GM19099 (cell line): ENCODE results near the gene ALS2.

Experiments
- POLR2A ChIP-seq: IDR thresholded peaks from 3 replicates; pipeline ENCODE4 v1.6.1; 2011; ENCODE audit warnings: low read depth; ENCODE audit not compliant: insufficient read length; ENCODE audit errors: extremely low read depth

The ALS2 gene

GRCh38 chr2:201780674-201781493, at the start of gene ALS2:
Gene ALS2, minus strand, starts transcription at chr2:201780933. Its CDS starts 12,048 bp downstream, at chr2:201768885.
- TF ChIP-seq POLR2A = peak; percentile 70

DNA sequence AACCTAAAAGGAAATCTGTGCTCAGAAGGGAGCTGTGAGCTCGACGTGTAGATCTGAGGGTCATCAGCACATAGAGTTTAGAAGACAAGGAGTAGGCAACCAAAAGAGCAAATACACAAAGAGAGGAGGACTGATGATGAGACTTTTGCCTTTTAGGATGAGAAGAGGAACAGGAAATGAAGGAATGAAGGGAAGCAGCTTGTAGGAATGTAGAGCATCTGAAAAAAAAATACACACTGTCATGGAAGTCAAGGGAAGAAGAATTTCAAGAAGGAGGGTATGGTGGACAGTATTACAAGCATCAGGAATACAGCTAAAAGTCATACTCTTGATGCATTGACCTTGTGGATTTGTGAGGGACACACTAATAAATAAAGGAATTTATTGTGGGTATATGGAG, 47.5 kb upstream of the ALS2 start:
- TF ChIP-seq POLR2A = no peak

DNA sequence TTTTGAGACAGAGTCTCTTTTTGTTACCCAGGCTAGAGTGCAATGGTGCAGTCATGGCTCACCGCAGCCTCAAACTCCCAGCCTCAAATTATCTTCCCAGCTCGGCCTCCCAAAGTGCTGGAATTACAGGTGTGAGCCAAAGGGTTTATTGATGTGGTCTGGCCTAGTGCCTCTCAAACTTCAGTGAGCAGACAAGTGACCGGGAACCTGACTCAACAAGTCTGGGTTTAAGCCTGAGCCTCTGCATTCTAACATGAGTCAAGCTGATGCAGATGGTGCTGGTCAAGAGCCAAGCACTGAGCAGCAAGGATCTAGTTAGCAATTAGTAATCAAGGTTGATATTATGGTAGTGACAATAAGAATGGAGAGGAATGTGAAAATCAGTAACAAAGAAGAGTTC, 46.9 kb upstream of the ALS2 start:
- no peak for TF ChIP-seq POLR2A

DNA sequence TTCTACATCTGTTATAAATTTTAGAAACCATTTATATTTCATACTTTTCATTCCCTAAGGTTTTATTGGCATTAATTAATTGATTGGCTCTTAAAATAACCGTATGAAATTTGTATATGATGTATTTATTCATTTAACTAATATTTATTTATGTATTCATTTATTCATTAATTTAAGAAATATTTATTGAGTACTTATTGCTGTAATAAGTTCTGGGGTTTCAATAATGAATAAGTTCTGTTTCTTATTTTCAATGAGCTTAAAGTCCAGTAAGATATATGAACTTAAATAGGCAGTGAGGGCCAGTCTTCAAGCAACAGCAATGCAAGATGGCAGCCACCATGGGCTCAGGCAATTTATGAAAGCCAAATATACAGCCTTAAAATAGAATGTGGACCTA, 43.5 kb upstream of the ALS2 start:
- no peak for TF ChIP-seq POLR2A

- no peak for TF ChIP-seq POLR2A
Measured at GRCh38 chr2:201821080-201821479, 40.3 kb upstream of the ALS2 start.

GRCh38 chr2:201820383-201821007, 39.8 kb upstream of the ALS2 start:
- TF ChIP-seq POLR2A = no peak

- no peak for TF ChIP-seq POLR2A
Measured at GRCh38 chr2:201816657-201817575, 36.2 kb upstream of the ALS2 start.

DNA sequence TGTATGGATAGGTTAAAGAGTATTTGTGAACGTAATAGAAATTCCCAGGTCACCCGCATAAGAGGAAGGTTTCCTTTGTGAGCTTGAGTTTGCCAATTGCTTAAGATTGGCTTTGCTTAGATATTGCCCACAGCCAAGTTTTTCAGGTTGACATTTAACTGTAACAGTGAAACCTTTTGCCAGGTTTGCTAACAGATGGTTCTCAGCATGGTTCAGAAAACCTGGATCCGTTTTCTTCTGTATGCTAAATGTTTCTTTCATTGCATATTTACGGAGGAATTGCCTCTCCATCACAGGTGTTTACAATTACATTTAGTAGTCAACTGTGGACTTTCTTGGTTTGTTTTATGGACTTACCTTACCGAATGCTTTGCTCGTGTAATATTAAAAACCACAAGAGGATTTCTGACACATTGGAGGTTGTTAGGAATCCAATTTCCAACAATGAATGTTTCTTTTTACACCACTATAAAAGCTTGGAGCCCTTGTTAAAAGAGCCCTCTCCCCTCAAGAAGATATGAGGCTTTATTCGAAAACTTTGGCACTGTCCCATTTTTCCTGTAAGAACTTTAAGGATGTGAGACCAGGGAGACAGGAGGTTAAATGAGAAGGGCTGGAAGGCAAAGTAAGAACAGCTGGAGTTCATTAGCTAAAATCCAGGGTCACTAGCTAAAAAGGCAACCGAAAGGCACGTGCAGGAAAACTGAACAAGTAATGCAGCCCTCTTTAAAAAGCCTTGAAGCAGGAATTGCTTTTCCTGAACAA, 33.4 kb upstream of the ALS2 start:
- TF ChIP-seq POLR2A = no peak

DNA sequence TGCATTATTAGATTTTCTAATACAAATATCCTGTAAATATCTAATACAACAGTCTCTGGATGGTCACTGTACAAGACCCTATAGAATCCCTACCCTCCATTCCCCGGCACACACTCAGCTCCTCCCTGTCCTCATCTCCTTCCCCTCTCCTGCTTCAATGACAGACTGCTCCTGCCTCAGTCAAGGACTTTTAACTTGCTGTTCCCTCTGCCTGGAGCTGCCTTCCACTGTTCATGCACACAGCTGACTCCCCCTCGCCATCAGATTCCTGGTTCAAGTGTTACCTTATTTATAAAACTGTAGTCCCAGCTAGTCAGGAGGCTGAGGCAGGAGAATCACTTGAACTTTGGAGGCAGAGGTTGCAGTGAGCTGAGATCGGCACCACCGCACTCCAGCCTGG, 28.9 kb upstream of the ALS2 start:
- TF ChIP-seq POLR2A = no peak

DNA sequence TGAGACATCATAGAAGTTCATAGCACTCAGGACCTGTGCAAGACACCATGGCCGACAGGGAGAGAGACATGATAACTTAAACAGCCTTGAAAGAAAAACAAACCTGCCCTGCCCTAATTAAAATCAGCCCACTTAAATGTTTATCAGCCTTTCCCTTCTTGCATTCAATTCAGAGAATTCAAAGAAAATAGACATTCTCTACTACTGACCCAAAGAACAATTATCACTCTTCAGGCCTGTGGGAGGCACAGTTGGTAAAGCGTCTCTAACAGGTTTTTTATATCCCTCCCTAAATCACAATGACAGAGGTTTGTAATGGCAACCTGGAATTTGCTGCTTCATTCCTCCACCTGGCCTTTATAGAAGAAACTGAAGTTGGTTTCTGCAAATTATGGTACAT, 27.3 kb upstream of the ALS2 start:
- no peak for TF ChIP-seq POLR2A

DNA sequence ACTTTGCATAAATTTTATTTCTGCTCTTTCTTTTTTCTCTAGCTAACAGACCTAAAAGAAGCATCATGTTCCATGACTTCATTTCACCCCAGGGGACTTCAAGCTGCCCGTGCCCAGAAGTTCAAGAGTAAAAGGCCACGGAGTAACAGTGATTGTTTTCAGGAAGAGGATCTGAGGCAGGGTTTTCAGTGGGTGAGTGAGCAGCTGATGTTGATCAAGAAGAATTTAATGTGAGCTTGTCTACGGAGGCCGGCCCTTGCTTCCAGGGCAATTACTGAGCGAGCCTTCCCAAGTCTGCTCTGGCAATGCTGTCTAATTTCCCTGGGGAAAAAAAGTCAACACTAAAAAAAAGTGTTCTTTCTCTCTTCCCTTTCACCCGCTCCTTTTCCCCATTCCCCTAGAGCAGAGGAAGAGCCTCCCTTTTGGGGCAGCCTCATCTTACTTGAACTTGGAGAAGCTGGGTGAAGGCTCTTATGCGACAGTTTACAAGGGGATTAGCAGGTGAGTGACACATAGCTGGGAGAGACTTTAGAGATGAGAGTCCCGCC, 26.8 kb upstream of the ALS2 start:
- no peak for TF ChIP-seq POLR2A

- TF ChIP-seq POLR2A = no peak
Measured at GRCh38 chr2:201806442-201807170, 25.9 kb upstream of the ALS2 start, which contains the start of gene CDK15. Gene CDK15, plus strand, starts transcription at chr2:201806537. Its CDS starts 128 bp downstream, at chr2:201806665.

DNA sequence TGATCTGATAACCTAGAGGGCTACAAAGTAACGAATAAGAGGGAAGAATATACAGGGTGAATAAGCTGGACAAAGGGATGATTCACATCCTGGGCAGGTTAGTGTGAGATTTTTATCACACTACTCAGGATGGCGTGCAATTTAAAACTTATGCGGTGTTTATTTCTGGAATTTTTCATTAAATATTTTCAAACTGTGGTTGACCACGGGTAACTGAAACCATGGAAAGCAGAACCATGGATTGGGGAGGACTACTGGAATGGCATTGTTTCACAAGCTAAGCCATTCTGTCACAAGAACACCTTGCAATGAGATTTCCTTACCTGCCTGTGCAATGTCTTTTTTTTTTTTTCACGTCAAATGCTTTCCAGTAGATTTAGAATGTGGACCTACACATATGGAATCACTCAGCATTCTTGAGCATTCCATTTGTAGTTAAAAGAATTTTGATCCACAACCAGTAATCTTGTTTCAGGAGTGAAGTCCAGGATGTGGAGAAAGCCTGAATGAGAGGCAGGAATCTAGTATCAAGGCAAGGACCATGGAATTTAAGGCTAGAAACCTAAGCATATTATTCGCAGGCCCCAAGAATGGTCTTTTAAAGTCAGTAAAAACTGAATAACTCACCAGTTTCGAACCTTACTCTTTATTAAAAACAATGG, 17.6 kb upstream of the ALS2 start:
- TF ChIP-seq POLR2A = no peak
